GM19238 (cell line): ENCODE data around the gene BCR.
"Not testable (repeated sequence)": the region's sequence is repeated elsewhere in the genome, so short reads cannot be mapped to it uniquely, and the experiment has no call there.

ENCODE experiments used
- DNase-seq: peaks from one replicate; pipeline ENCODE4 v3.0.0; 2011; ENCODE audit warnings: low spot score; ENCODE audit not compliant: insufficient read length

The BCR gene

DNA sequence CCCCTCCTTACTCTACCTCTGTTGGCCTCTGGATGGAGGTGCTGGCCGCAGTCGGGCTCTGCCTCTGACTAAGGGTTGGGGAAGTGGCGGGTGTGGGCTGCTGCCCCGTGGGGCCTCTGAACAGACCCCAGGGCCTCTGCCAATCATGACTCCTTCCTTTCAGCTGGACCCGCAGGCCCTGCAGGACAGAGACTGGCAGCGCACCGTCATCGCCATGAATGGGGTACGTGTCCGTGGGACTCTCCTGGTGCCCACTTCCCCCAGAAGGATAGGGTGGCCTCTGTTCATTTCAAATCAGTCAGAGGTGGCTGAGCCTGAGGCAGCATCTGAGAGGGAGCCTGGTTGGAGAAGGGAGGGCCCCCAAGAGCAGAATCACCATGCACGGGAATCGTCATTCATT, 129.0 kb downstream of the BCR start:
- not testable (repeated sequence) for DNase-seq

DNA sequence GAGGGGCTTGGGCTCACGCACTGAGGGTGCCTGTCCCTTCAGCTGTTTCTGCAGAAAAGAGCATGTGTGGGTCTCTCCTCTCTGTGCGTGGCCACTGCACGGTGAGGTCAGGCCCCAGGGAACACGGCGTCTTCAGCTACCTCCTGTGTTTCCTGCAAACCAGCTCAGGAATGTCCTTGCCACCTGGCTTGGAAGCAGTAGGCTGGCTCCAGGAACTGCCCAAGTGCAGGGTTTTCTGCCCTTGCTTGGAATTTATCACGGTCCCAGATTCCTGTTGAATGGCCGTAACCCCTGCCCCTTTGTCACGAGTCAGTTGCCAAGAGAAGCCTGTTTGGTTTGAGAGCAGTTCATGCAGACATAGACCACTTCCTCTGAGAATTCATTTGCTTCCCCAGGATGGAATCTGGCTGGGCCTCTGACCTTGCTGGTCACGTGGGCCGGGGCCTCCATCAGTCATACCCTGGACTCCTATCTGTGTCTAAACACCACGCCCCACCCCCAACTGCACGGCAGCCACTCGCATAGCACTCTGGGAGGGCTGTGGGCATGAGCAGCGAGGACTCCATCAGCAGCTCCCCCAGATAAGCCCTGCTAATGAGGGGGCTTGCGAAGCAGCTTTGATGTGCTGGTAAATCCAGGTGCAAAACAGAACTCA, 130.3 kb downstream of the BCR start:
- not testable (repeated sequence) for DNase-seq

DNA sequence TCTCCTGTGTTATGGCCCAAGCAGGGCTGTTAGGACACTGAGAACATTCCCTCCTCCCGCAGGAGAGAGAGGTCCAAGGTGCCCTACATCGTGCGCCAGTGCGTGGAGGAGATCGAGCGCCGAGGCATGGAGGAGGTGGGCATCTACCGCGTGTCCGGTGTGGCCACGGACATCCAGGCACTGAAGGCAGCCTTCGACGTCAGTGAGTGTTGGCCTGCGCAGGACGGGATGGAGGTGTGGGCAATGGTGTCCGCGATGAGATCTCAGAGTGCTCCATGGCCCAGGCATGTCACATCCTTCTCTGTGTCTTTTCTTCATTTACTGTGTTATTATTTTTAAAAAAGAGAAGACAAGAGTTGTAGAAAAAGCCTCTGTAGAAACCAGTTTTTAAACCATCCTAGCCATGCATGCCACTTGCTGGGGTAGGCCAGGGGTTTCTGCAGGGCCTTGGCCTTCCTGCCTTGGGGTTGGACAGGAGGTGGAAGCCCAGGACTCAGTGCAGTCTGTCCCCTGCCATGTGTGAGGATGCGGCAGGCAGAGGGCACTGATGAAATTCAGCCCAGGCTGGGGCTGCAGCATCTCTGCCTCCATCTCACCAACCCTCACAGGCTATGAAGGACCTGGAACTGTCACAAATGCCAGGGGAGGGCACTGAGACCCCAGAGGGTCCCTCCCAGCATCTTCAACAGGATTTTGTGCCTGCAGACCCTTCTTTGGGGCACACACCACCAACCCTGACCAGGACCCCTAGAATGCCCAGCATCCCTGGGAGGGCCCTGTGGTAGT, 131.5 kb downstream of the BCR start:
- DNase-seq = not testable (repeated sequence)

DNA sequence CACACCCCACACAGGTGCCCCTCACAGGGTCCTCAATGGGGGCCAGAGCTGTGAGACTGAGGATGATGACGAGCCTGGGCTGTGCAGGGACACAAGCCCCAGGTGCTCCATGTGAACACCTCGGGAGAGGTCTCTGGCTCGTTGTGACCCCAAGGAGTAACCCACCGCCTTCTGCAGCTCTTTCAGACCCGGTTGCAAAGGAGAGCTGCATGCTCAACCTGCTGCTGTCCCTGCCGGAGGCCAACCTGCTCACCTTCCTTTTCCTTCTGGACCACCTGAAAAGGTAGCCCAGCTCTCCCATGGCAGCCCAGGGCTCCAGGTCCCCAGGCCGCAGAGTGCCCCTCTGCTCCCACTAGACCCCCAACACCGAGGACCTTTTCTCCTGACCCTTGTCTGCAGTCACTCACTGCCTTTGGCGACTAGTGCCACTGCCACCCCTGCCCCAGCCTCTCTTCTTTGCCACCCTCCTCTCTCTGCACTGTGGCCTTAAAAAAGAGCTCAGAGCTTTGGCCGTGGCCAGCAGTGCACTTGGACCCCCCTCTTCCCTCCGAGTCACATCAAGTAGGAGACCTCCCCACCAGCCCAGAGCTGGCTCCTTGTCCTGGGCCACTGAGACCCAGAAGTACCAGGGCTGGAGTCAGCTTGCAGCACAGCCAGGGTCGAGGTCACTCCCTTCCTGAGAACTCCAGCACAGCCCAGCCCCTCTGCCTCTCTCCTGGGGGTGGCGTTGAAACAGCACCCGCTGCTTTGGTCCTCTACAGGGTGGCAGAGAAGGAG, 133.7 kb downstream of the BCR start:
- DNase-seq = no peak

DNA sequence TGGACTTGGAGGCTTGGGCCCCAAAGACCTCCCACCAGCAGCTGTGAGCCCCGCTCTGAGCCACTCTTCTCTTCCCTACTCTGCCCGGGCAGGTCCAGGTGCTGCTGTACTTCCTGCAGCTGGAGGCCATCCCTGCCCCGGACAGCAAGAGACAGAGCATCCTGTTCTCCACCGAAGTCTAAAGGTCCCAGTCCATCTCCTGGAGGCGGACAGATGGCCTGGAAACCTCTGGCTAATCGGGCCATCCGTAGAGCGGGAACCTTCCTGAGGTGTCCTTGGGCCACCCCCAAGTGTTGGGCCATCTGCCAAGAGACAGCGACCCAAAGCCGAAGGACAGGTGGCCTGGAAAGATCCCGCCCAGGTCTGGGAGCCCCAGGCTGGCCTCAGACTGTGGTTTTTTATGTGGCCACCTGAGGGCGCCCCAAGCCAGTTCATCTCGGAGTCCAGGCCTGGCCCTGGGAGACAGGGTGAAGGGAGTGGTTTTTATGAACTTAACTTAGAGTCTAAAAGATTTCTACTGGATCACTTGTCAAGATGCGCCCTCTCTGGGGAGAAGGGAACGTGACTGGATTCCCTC, 135.1 kb downstream of the BCR start:
- peak; percentile 58 for DNase-seq

DNA sequence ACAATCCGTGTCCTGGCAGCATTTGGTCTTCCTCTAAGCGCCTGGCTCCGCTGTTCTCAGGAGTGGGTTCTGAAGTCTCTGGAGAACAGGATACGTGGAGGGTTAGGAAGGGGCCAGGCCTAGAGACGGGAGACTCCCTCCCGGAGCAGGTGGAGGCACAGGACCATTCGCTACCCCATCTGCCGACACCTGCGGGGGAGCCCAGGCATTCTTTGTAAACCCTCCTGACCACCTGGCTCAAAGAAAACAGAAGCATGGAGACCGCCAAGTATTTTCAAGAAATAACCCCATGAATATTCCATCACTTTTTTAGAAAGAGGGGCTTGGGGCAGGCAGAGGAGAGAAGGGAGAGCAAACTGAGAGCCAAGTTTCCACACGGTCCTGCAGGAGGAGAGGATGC, 136.3 kb downstream of the BCR start:
- DNase-seq = not testable (repeated sequence)

DNA sequence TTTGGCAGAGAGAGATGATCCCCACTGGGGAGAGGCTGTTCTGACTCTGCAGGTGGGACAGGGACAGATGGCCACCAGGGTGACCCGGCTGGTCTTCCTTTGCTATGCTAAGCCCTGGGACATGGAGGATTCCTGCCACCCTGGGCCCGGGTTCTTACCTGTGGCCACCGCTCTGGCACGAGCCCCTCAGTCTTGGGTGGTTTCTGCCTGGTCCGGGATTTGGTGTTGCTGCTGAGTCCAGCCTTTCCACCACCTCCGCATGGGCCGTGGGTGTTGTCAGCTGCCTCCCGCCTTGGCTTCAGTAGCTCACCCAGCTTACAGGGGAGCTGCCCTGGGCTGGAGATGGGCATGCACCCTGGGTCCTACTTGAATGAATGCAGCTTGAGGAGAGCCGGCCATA, 138.0 kb downstream of the BCR start:
- DNase-seq = not testable (repeated sequence)

DNA sequence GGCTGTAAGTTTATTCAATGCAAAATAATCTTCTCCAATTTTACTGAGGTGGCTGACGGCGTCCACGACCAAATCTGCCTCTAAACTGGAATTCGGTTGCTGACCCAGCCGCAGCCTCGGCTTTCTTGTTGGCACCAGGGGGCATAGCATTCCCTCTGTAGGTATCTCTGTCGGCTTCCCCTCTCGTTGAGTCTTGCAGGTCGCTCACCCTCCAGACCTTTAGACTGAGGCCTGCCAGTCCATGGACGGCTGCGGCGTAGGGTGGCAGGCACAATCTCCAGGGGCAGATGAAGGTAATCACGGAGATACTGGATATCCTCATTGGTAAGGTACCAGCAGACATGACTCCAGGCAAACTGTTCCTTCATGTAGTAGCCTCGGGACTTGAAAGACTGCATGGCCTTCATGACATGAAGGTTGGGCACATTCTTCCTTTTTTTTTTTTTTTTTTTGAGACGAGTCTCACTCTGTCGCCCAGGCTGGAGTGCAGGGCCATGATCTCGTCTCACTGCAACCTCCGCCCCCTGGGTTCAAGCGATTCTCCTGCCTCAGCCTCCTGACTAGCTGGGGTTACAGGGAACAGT, 142.3 kb downstream of the BCR start:
- DNase-seq = not testable (repeated sequence)

DNA sequence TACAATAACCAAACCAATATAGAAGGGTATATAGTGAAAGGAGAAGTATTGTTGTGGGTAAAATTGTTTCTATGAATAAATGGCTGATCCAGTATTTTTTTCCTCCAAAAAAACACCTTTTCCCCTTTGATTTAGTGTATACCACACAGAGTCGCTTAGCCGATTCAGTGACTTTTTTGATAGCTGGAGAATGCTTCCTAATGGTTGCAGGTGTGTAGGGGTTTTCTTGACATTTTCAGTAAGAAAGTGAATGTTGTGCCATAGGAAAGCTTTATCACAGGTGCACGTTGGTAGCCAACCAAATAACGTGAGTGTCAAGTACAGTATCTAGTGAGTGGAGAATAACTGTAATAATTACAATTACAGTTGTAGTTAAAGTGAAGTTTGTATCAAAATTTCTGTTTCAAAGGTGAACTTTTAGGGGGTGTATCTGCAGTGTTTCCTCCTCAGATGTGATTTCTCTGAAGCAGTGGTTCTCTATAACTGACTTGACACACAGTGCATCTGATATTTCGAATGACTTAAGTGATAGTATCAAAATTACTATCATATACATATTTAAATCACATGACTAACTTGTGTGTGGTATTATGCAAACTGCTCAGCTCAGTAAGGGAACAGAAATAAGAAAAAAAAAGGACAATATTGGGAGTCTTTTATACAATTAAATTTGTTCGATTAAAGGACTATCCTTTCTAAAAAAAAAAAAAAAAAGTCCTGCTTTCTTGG, 143.8 kb downstream of the BCR start:
- not testable (repeated sequence) for DNase-seq

DNA sequence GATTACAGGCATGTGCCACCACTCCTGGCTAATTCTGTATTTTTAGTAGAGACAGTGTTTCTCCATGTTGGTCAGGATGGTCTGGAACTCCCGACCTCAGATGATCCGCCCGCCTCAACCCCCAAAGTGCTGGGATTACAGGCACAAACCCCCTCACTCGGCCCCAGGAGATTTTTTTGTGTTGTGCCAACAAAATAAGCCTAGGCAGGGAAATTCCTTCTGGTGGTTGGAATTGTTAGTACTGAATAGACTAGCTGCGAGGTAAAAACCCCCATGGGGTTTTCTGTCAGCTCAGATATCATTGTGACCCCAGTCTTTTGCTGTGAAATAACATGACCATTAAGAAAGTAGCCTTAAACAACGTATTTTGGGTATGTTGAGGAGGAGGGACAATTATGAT, 144.9 kb downstream of the BCR start:
- DNase-seq = no peak

DNA sequence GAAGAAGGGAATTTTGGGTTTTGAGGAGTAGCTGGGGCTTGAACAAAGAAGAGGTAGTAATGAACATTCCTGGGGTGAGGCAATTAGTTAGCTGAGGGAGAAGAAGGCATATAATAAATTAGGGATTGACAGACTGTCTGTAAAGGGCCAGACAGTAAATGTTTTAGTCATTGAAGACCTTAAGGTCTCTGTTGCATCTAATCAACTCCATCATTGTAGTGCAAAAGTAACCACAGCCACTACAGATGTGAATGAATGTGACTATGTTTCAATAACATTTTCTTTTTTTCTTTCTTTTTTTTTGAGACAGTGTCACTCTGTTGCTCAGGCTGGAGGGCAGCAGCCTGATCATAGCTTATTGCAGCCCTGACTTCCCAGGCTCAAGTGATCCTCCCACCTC, 153.5 kb downstream of the BCR start:
- not testable (repeated sequence) for DNase-seq

DNA sequence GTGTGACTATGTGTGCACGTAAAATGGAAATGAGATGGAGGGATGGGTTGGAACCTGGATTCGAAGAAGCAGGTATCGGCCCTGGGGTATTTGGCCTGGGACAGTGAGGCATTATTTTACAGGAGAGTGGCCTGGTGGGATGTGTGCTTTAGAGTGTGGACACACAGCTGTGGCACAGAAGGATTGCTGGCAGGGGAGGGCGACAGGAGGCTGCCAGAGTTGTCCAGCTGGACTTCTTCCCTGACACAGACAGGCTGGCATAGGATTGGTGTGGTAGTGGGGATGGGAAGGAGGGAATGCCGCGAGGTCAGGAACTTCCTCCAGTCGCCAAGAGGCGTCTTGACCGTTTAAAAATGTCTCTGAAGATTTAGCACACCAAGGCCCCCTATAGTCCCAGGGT, 157.4 kb downstream of the BCR start:
- DNase-seq = not testable (repeated sequence)

DNA sequence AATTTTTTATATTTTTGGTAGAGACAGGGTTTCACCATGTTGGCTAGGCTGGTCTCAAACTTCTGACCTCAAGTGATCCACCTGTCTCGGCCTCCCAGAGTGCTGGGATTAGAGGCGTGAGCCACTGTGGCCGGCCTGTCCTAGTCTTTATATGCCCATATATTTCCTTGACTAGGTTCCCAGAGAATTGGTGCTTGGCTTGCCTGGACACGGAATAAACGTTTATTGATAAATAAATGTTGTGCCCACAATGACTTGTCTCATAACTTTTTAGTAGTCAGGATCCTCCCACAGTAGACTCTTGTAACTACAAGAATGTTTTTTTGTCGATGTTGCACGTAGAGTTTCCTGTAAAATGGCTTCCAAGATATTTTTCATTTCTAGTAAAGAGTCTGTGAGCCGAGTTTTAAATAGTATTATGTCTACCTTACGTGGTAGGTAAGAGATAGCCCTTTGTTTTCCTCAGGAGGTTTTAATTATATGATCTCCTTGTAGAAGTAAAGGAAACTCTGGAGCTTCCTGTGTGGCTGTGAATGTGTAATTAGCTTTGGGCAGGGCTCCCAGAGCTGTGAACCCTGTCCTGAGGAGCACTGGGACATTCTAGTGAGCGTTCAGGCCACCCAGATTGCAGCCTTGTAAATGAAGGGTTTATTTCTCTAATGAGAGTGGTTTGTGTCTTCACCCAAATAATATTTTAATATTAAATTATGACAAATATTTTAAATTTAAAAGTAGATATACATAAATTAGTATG, 161.8 kb downstream of the BCR start:
- not testable (repeated sequence) for DNase-seq

DNA sequence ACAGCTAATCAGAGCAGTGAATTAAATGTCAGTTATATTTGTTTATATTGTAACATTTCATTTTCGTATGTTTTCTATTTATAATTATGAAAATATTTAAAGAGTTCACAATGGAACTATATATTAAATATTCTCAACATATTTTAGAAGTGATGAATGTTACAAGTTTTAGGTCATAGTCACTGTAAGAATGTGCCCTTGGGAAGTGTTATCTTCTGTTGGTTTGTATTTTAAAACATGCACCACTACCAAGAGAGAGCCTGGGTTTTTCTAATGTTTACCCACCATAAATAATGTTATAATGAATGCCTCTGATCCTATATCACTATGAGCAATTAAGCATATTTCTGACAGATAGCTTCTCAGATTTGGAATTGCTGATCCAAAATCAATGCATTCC, 171.0 kb downstream of the BCR start:
- no peak for DNase-seq

DNA sequence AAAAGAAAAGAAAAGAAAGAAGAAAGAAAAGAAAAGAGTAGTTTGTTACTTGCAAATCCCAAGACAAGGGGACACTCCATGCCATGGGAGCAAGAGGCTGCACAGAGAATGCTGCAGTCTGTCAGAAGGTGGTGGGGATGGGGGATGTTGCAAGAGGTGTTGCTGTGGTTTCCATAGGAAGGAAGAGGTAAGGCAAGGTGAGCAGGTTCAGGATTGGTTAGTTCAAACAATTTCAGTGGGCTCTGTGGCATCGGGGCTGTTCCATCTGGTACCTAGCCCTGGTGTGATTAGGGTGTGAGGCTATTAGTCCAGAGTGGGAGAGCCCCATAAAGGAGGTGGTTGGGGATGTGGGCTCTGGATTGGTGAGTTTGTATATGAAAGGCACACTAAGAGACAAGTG, 172.7 kb downstream of the BCR start:
- no peak for DNase-seq

DNA sequence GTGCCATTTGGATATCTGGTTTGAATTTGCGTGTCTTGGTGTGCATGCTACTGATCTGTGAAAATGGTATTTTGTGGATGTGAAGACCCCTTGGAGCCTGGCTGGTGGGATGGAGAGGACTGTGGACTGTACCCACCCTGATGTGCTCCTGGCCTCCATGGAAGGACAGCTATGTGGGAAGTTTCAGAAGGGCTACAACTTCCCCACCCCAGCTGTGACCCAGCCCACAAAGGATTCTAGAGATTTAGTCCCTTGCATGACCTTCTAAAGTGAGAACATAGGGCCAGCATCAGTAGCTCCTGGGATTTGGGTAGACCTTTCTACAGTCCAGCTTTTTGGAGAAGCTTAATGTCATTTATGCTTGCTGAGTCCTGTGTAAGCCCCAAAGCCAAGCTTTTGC, 173.4 kb downstream of the BCR start:
- no peak for DNase-seq

DNA sequence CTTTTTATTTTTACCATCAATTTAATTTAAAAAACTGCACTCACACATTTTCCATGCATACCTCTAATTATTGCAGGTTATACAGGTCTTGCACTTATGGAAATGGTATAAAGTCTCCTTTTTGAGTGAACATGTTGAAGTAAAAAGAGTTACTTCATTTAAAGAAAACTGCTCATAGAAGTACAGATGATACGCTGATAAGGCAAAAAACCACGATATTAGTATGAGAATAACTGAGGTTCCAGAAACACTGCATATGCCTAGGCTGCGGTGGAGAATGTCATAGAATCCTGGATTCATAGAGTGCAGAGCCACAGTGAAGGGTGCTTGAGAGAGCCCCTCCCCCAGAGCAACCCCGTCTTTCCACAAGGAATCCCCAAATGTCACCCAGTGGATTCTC, 175.8 kb downstream of the BCR start:
- no peak for DNase-seq

DNA sequence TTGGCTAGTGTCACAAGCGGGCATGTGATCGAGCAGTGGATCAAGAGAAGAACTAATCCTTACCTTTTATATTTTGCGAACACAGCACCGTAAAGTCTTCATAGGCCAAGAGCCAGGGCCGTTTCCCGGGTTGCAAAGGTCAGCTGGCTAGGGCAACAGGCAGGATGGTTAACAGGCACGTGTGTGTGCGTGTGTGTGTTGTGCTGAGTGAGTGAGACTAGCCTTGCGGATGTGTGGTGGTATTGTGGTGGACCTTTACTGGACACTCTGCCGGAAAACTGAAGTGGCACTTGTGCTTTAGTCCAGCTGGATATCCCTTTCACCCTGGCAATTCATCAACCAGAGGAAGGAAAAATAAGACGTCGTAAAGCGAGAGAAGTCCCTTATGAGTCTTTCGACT, 176.7 kb downstream of the BCR start:
- no peak for DNase-seq

DNA sequence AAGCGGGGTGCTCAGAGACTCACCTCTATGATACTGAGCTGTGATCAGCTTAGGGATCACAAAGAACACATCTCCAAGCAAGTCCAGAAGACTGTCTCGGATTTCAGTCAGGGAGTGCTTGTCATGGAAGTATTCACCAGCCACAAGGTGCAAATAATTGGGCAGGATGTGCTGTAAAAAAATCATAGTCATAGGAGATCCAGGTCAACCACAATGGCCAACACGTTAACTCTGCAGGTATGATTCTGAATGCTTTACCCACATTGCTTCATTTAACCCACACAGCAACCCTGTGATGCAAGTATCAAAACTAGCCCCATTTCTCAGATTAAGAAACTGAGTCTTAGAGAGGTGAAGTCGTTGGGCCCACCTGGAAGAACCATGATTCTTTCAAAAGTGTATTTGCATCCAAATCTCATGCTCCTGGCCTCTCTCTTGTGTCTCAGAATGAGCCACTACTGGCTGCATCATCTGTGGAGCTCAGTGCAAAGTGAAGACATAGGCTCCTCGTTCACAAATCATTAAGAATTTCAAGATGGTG, 179.3 kb downstream of the BCR start:
- DNase-seq = no peak

DNA sequence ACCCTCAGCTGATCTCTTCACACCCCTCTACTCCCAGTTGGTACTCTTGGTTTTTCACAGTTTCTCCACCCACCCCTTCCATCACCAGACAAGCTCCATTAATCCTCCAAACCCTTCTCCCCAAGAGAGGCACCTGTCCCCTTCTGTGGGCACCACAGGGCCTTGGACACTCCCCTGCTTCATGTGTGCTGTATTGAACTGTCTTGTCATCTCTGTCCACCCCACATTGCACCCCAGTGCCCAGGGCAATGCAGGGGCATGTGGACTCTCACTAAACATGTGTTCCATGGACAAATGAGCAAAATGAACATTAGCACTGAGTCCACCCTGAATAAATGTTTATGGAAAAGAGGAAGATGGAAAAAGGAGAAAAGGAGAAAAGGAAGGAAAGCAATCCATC, 181.4 kb downstream of the BCR start:
- DNase-seq = no peak
